HepG2 (cell line): ENCODE measurements around the gene TLE7.

Experiments
- GTF2F1 ChIP-seq: fragments of 150-350 bp; IDR thresholded peaks from 2 replicates; pipeline ENCODE4 v1.6.1; 2014; ENCODE audit warnings: low read length
- POLR2A ChIP-seq, 2 experiments: IDR thresholded peaks; 2 replicates each; pipeline ENCODE4 v1.6.1; 2011; ENCODE audit warnings: low read depth in 2 of 2, low read length in 2 of 2, mild to moderate bottlenecking in 1 of 2, moderate library complexity in 1 of 2; ENCODE audit not compliant: insufficient read depth in 1 of 2
- XRCC5 ChIP-seq: fragments of 200-400 bp; formaldehyde crosslinking; optimal IDR thresholded peaks from 2 replicates; pipeline ENCODE3; 2017; ENCODE audit warnings: mild to moderate bottlenecking, low read length
- ZC3H4 ChIP-seq: sonication (generic); formaldehyde crosslinking; IDR thresholded peaks from 2 replicates; pipeline ENCODE4 v1.4.0; 2020; ENCODE audit warnings: missing genetic modification reagents, borderline replicate concordance
- ZSCAN21 ChIP-seq: sonication (generic); formaldehyde crosslinking; IDR thresholded peaks from 2 replicates; pipeline ENCODE4 v1.8.0; 2022; ENCODE audit warnings: mild to moderate bottlenecking, missing genetic modification reagents, moderate library complexity, borderline replicate concordance

- TF ChIP-seq ZSCAN21 (CRISPR knock-in tag) (no peak), XRCC5 (no peak), GTF2F1 (no peak), POLR2A (IDR thresholded peaks at IDR 0.05; ENCODE audit: insufficient read depth in 1 of 2, low read depth in 2 of 2, low read length in 2 of 2) (no peak), ZC3H4 (CRISPR knock-in tag) (no peak)
Measured at GRCh38 chr16:71408536-71408935, 33.3 kb downstream of the TLE7 start.
